ENCODE results near the gene LENEP.
A peak's percentile ranks its signal among the peaks of the same experiment; 100 is the strongest.

LENEP gene

GRCh38 chr1:155011004-155011416 lies 17.6 kb downstream of the LENEP start:
- DNase-seq (ENCODE audit: low read depth), result no peak

- DNase-seq (ENCODE audit: low read depth), result no peak
Observed at GRCh38 chr1:155011437-155012025, 18.1 kb downstream of the LENEP start.

DNA sequence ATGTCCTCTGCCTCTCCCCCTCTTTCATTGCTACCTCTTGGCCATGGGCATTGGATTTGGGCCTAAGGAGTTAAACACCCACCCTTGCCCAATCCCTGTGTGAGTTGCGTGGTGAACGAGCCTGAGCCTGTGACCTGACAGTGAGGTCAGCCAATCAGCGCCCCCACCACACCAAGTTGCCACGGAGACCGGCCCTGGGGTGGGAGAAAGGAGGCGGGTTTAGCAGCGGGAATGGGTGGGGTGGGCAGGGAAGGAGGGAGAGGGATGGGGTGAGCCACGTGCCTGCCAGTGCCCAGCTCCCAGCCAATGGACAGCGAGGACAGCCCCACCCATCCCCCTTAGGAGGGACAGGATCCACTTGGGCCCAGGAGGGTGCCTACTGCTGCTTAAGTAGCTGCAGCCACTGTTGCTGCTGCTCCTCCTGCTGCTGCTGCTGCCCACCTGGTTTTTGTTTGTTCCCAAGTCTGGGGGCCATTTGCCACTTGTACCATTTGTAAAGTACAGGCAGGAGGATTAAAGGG lies 18.7 kb downstream of the LENEP start:
- peak; percentile 81 for DNase-seq (ENCODE audit: low read depth)

- DNase-seq (ENCODE audit: low read depth), result no peak
Observed at GRCh38 chr1:155012776-155013602, 19.6 kb downstream of the LENEP start.

DNA sequence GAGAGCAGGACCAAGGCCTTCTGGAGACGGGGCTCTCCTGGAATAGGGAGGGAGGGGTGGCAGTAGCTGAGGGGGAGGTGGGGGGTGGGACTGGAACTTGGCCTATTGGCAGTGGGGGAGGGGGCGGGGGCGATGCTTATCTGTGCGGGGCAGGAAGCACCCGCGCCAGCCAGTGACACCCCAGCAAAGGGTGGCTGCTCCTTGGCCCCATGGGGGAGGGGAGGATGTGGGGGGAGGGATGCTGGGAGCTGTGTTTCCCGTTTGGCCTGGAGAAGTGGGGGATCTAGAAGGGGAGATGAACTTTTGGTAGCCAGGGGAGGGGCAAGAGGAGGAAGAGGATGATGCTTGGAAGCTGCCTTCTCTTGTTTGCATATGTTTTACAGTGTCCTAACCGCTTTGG lies 20.2 kb downstream of the LENEP start:
- no peak for DNase-seq (ENCODE audit: low read depth)

GRCh38 chr1:155014709-155015508 lies 21.5 kb downstream of the LENEP start:
- DNase-seq (ENCODE audit: low read depth), result no peak

- no peak for DNase-seq (ENCODE audit: low read depth)
Observed at GRCh38 chr1:155015527-155016230, 22.3 kb downstream of the LENEP start.

DNA sequence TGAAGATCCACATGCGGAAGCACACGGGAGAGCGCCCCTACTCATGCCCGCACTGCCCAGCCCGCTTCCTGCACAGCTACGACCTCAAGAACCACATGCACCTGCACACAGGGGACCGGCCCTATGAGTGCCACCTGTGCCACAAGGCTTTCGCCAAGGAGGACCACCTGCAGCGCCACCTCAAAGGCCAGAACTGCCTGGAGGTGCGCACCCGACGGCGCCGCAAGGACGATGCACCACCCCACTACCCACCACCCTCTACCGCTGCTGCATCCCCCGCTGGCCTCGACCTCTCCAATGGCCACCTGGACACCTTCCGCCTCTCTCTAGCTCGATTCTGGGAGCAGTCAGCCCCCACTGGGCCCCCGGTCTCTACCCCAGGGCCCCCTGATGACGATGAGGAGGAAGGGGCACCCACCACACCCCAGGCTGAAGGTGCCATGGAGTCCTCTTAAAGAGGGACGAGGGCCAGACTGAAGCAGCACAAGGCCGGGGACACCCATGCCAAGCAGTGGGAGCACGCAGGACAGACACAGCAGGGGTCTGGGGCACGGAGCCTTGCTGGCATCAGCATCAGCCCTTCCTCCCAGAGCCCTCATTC lies 22.9 kb downstream of the LENEP start:
- DNase-seq (ENCODE audit: low read depth), result no peak

- peak; percentile 89 for DNase-seq (ENCODE audit: low read depth)
Observed at GRCh38 chr1:155017041-155017945, 23.9 kb downstream of the LENEP start.

- no peak for DNase-seq (ENCODE audit: low read depth)
Observed at GRCh38 chr1:155017946-155018316, 24.5 kb downstream of the LENEP start.

DNA sequence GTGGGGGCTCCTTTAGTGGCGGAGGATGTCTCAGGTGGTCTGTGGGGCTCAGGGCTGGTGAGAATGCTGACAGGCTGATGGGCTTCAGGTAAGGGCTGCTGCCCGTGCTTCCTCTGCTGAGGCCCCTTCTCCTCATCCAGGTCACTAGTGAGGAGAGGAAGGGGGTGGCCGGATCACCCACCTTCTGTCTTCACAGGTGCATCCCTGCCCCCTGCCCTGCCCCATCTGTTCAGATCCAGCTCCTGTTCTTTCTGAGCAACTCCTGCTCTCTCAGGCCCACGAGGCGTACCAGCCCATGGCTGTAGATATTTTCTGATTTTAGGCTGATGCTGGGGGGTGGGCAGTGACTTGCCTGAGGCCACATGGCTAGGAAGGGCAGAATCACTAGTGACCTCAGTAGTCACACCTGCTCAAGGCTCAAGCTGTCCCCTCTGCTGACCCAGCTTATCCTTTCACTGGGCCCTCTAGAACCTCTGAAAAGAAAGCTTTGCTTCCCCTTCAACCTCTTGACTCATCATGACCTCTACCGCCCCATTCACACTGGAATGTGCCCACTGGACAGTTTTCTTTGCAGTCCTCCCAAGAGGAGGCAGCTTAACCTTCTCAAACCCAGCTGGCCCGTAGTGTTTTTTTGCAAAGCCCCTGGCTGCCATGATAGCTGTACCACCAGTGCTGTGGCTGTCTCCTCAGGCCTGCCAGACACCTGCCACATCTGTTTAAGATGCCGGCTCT lies 25.4 kb downstream of the LENEP start:
- peak; percentile 31 for DNase-seq (ENCODE audit: low read depth)

- DNase-seq (ENCODE audit: low read depth), result no peak
Observed at GRCh38 chr1:155019377-155020245, 26.2 kb downstream of the LENEP start.

- no peak for DNase-seq (ENCODE audit: low read depth)
Observed at GRCh38 chr1:155022136-155022926, 28.9 kb downstream of the LENEP start.

DNA sequence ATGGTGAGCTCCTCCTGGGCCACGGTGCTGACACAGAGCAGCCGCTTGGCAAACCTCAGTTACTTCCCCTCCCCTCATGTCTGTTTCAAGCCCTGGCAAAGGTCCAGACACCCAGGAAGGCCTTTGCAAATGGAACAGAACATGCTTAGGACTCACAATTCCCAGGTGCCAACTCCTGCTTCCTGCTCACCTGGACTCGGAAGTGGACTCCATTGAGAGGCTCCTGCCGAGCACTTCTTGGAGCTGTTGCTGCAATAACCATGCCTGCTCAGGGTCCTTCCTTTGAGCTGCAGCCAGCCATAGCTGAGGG lies 29.5 kb downstream of the LENEP start:
- no peak for DNase-seq (ENCODE audit: low read depth)

DNA sequence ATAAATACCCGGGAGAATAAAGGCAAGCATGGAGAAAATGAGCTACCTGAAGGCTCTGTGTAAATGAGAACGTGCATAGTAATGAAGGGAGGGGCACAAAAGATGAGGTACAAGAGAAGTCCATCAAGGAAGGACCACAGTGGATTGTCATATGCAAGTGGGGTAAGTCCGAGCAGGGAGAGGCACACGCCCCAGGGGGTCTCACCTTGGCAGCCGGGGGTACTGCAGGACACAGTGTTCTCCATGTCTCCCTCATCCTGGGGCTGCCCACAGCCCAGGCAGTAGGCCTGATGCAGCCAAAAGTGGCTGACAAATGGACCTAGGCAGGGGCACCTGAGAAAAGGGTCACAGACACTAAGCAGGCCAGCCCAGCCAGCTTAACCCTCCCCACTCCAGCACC lies 30.2 kb downstream of the LENEP start:
- DNase-seq (ENCODE audit: low read depth), result no peak

GRCh38 chr1:155024315-155024714 lies 30.9 kb downstream of the LENEP start:
- DNase-seq (ENCODE audit: low read depth), result no peak

DNA sequence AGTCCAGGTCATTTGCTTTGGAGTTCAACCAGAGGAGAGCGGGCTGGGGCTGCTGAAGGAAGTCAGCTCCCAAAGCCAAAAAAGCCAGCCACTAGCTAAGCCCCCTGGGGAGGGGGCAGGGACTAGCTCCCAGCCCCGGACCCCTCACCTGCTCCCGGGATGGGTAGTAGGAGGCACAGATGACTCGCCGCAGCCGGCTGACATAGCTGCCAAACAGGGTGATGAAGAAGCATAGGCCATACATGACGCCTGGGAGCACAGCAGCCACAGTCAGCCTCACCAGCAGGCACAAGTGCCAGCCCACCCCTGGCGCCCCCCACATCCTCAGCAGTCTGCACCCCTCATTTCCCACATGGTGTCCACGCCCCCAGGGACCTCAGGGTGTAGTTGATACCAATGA lies 32.8 kb downstream of the LENEP start:
- DNase-seq (ENCODE audit: low read depth), result no peak

DNA sequence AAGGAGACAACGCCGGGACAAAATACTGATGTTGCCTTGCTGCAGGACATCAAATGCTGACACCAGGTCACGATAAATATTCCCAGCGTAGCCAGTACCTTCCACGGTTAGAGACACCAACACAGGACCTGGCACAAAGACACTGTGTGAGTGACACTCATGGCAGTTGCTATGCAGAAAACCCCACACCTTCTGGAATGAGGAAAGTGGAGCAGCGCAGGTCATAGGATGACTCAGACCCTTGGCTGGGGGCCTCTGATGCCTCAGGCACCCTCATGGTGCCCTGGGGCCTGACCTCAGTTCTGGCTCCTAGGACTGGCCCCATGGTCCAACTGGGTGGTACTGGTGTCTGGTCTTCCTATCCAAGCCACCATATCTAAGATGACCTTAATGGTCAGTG lies 33.2 kb downstream of the LENEP start:
- peak; percentile 27 for DNase-seq (ENCODE audit: low read depth)

All from amniotic epithelial cell (primary cell).